Activated T-helper 17 cell treated with anti-CD3 and anti-CD28 coated beads, Interleukin-2, amount 50 U/mL, for 72 hours (primary cell): ENCODE results near the gene ZNF417. TPM values are rescaled to one million over a fixed set of nuclear protein-coding genes. Genes with fewer than 3 reads are reported as not detected.

Source experiments
- total RNA-seq, 2 donors: library from RNA; stranded (reverse); gene quantifications; one replicate each; pipeline ENCODE4 v1.2.3, GENCODE V29; 2022

Gene ZNF417
- total RNA-seq, 2 donors from 2014 or later: 15.4 to 26.3 TPM

Other genes starting within 250 kb of the ZNF417 start
- not detected for gene ZSCAN4, start 247.7 kb downstream of the ZNF417 start, total RNA-seq
- 10 to 100 TPM in 1 of 2 donors, 1 to 10 TPM in 1; 7.1 to 10.8 TPM for gene ZNF551, start 234.6 kb downstream of the ZNF417 start, total RNA-seq
- gene ZNF154, start 207.4 kb downstream of the ZNF417 start, total RNA-seq: 1 to 10 TPM in 1 of 2 donors, under 1 TPM in 1; 0.35 to 5.6 TPM
- gene ZNF671, start 189.0 kb downstream of the ZNF417 start, total RNA-seq: 10 to 100 TPM in 1 of 2 donors, 1 to 10 TPM in 1; 5.9 to 11.5 TPM
- 10 to 100 TPM in 1 of 2 donors, 1 to 10 TPM in 1; 7.9 to 11.8 TPM for gene ZNF776, start 169.8 kb downstream of the ZNF417 start, total RNA-seq
- 10 to 100 TPM; 16.0 to 21.0 TPM for gene ZNF586, start 146.9 kb downstream of the ZNF417 start, total RNA-seq
- 1 to 10 TPM; 6.0 to 7.5 TPM for gene ZNF552, start 101.7 kb downstream of the ZNF417 start, total RNA-seq
- gene ZNF587B, start 86.3 kb downstream of the ZNF417 start, total RNA-seq: 10 to 100 TPM; 16.8 to 20.6 TPM
- gene ZNF587, start 66.7 kb downstream of the ZNF417 start, total RNA-seq: 10 to 100 TPM; 33.7 to 37.3 TPM
- 10 to 100 TPM; 16.2 to 21.5 TPM for gene ZNF814, start 27.6 kb downstream of the ZNF417 start, total RNA-seq
- gene ZNF418, start 18.8 kb upstream of the ZNF417 start, total RNA-seq: 1 to 10 TPM; 1.0 to 6.7 TPM
- 1 to 10 TPM; 4.3 to 7.8 TPM for gene ZNF256, start 31.1 kb upstream of the ZNF417 start, total RNA-seq
- under 1 TPM in 1 of 2 donors, not detected in 1; 0.29 TPM for gene C19orf18, start 57.9 kb upstream of the ZNF417 start, total RNA-seq
- gene ZNF606, start 86.2 kb upstream of the ZNF417 start, total RNA-seq: 1 to 10 TPM; 4.4 to 5.1 TPM
- gene ZSCAN1, start 117.4 kb upstream of the ZNF417 start, total RNA-seq: not detected
- under 1 TPM in 1 of 2 donors, not detected in 1; 0.34 TPM for gene ZNF135, start 142.7 kb upstream of the ZNF417 start, total RNA-seq
- 10 to 100 TPM; 15.9 to 20.1 TPM for gene ZSCAN18, start 181.6 kb upstream of the ZNF417 start, total RNA-seq
- gene ZNF329, start 234.2 kb upstream of the ZNF417 start, total RNA-seq: 1 to 10 TPM; 3.8 to 7.0 TPM